ENCODE measurements around the gene GARIN5A.
"Not testable (repeated sequence)": the region's sequence is repeated elsewhere in the genome, so short reads cannot be mapped to it uniquely, and the experiment has no call there.

GARIN5A gene

DNA sequence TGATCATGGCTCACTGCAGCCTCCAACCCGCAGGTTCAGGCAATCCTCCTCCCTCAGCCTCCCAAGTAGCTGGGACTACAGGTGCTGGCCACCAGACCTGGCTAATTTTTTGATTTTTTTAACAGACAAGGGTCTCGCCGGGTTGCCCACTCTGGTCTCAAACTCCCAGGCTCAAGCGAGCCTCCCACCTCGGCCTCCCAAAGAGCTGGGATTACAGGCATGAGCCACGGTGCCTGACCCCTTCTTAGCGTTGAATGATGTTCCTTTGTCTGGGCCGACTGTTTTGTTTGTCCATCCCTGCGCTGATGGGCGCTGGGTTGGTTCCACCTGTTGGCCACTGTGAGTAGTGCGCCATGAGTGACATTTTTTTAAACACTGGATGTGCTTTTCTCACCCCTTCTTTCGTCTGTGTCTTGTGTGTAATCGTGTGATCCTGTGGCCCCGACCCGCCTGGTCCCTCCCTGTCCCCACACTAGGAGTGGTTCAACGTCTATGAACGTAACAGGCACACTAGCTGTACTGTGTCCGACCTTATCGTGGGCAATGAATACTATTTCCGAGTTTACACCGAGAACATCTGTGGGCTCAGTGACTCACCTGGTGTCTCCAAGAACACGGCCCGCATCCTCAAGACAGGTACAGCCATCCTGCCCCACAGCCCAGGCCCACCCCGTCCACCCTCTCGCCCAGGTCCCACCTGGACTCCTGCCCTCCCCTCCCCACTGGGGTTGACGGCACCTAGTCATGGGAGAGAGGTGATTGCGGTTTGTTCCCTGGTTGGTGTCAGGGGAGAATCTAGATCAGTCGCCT lies 15.4 kb downstream of the GARIN5A start:
- DNase-seq, result peak; percentile 64

DNA sequence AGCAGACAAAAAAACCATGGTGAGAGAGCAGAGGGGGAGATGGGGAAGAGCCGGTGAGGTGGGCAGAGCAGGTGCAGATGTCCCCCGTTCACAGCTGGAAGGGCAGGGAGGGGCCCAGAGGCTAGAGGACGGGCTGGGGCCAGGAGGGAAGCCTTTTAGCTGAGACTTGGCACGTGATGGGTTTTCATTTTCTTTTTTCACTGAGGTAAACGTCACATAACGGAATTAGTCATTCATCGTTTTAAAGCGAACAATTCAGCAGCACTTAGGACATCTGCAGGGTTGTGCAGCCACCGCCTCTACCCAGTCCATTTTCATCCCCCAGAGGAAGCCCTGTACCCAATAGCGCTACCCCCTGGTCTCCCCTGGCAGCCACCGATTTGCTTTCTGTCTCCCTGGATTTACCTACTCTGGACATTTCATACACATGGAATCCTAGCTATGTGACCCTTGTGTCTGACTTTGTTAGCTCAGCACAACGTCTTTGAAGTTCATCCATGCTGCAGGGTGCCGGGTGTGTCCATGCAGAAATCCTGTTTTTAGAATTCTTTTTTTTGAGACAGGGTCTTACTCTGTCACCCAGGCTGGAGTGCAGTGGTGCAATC lies 16.4 kb downstream of the GARIN5A start:
- DNase-seq, result no peak

DNA sequence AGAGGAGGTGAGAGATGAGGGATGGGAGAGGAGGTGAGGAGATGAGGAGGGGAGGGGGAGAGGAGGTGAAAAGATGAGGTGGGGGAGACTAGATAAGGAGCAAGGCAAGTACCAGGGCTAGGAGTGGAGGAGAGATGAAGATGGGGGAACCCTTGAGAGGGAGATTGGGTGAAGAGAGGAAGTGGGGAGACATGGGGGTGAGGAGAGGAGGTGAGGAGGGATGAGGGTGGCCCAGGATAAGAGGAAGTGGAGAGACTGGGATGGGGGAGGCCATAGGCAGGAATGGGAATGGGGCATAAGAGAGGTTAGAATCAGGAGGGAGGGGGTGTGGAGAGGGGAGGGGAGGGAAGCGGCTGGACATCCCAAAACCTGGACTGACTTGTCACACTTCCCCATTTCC lies 17.0 kb downstream of the GARIN5A start:
- no peak for DNase-seq

DNA sequence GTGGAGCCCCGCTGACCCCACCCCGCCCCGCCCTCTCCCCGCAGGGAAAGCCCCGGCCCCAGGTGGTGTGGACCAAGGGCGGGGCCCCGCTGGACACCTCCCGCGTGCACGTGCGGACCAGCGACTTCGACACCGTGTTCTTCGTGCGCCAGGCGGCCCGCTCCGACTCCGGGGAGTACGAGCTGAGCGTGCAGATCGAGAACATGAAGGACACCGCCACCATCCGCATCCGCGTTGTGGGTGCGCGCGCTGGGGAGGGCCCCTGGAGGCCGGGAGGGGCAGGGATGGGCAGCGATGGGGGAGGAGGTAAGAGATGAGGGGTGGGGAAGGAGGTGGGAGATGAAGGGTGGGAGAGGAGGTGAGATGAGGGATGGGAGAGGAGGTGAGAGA lies 17.6 kb downstream of the GARIN5A start:
- no peak for DNase-seq

DNA sequence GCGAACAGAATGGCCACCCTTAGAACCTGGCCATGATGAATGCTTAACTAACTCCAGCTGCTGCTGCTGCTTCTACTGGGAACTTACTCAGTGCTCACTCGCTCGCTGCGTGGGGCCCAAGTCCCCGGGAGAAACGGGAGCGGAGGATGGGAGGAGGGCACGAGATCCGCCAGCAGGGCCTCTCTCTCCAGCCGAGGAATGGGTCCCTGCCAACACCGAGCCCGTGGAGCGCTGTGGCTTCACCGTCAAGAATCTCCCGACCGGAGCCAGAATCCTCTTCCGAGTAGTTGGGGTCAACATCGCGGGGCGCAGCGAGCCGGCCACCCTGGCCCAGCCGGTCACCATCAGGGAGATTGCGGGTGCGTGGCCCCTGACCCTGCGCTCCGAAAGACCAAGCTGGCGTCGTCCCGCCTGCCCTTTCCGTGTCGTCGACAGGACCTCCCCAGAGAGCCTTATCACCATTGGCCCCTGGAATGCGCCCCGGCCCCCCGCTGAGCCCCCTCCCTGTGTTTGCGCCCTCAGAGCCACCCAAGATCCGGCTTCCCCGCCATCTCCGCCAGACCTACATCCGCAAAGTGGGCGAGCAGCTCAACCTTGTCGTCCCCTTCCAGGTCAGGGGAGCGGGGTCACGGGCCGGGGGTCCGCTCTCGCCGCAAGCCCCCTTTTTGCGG lies 18.1 kb downstream of the GARIN5A start:
- no peak for DNase-seq

DNA sequence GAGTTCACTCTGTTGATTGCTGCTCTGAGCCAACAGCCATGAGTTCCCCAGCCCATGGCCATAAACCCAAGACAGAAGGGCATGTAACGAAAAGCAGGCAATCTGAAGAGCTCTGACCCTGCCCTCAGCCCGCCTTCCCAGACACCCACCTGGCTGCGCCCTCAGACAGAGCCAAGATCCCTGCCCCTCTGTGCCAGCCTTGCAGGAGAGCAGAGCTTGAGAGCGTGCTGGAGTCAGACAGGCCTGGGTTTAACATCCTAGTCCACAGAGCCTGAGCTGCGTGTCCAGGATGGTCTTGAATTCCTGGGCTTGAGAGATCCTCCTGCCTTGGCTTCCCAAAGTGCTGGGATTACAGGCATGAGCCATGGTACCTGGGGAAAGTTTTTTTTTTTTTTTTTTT lies 19.3 kb downstream of the GARIN5A start:
- no peak for DNase-seq

DNA sequence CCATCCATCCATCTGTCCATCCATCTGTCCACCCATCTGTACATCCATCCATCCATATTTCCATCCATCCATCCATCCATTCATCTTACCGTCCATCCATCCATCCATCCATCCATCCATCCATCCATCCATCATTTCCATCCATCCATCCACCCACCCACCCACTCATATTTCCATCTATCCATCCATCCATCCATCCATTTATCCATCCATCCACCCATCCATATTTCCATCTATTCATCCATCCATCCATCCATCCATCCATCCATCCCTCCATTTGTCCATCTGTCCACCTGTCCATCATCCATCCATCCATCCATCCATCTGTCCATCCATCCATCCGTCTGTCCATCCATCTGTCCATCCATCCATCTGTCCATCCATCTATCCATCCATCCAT lies 20.7 kb downstream of the GARIN5A start:
- no peak for DNase-seq

DNA sequence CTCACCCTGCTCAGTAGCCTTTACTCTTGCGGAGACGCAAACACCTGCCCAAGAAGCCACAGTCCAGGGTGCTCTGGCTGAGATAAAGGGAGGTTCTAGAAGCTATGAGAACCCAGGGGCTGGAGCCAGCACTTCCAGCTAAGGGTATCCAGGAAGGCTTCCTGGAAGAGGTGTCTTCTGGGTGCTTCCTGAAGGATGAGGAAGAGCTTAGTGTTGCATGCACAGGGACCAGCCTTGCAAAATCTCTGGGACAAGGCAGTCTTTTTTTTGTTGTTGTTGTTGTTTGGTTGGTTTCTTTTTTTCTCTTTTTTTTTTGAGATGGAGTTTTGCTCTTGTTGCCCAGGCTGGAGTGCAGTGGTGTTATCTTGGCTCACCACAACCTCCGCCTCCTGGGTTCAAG lies 23.4 kb downstream of the GARIN5A start:
- DNase-seq, result no peak

DNA sequence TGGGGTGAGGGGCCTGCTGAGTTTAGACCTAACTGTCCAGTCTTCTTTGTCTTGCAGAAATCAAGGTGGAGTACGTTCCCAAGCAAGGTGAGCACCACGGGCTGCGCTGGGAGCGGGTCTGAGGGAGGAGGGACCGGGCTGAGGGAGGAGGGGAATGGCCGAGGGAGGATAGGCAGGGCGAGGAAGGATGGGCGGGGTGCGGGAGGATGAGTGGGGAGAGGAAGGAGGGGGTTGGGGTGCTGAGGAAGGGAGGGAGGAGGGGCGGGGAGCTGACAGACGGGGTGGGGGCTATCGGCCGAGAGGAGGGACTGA lies 25.5 kb downstream of the GARIN5A start:
- no peak for DNase-seq

DNA sequence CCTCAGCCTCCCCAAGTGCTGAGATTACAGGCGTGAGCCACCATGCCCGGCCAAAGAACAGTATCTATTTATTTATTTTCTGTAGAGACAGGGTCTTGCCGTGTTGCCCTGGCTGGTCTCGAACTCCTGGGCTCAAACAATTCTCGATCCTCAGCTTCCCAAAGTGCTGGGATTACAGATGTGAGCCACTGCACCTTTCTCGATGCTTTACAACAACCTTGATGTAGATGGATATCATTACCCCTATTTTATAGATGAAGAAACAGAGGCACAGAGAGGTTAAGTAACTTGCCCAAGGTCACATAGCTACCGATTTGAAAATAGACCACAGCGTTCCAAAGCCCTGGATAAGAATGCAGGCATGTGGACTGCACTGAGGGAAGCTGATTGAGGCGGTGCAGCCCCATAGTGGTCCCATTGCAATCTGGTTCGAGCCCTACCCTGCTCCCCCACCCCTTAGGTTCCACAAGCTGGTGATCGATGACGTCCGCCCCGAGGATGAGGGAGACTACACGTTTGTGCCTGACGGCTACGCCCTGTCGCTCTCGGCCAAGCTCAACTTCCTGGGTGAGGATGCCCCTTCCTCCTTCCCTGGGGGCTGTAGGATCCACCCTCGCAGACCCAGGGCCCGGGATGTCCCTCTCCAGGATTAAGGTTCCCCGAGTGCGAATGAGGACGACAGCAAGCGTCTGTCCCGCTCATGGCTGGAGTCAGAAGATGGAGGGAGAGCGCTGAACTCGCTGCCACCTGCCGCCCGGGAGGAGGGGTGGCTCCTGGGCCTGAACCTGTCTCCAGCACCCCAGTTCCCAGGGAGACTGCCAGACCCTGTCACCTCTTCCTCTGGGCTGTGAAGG lies 26.1 kb downstream of the GARIN5A start:
- DNase-seq, result no peak

DNA sequence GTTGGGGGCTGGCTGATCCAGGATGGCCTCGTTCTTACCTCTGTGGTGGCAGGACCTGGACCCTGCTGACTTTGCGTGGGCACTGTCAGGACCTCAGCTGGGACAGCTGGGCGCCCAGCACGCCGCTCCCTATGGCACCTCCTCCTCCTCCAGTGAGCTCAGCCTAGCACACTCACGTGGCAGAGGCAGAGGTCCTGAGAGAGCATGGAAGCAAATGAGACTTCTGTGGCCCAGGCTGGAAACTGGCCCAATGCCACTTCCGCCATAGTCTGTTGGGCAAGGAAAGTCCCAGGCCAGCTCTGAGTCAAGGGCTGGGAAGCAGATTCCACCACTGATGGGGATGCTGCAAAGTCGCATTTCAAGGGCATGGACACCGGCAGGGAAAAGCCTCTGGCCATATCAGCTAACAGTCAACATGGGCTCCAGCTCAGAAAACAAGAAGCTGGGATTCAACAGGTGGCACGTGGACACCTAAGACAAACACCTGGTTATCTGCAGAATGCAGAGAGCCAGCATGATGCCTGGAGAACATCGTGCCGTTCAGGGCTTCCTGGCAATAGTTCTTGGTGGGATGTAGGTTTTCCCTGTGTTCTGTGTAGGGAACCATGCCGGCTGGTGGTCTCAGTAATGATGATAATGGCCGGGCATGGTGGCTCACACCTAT lies 27.3 kb downstream of the GARIN5A start:
- DNase-seq, result no peak

DNA sequence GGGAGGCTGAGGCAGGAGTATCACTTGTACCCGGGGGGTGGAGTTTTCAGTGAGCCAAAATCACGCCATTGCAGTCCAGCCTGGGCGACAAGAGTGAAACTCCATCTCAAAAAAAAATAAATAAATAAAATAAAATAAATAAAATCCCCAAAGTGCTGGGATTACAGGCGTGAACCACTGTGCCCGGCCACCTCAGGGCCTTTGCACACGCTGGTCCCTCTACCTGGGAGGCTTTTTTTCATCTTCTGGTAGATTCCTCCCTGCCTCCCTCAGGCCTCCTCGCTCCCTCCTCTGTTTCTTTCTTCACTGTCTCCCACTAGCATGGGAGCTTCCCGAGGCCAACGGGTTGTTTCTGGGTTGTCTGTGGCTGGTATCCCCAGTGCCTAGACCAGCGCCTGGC lies 28.9 kb downstream of the GARIN5A start:
- DNase-seq, result no peak

DNA sequence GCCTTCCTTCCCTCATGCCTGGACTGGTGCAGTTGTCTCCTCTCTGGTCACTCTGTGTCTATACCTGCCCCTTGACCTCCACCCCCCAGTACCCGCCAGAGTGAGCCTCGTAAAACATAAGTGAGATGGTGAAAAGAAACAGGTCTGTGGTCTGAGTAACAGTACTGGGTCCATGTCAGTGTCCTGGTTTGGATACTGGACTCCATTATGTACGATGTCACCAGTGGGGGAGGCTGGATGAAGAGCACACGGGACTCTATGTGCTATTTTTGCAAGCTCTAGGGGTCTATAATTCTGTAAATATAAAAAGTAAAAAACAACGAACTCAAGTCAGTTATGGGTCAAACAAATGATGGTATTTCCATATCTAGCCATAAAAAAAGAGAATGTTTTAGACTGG lies 29.6 kb downstream of the GARIN5A start:
- no peak for DNase-seq

DNA sequence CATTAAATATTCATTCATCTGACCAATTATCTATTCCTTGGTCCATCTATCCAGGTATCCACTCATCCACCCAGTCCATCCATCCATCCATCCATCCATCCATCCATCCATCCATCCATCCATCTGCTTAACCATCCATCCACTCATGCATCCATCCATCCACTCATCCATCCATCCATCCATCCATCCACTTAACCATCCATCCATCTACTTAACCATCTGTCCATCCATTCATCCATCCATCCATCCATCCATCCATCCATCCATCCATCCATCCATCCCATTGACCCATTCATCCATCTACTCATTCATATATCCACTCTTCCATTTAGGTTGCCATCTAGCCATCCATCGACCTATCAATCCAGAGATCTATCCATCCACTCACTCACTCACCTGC lies 32.6 kb downstream of the GARIN5A start:
- DNase-seq, result no peak

DNA sequence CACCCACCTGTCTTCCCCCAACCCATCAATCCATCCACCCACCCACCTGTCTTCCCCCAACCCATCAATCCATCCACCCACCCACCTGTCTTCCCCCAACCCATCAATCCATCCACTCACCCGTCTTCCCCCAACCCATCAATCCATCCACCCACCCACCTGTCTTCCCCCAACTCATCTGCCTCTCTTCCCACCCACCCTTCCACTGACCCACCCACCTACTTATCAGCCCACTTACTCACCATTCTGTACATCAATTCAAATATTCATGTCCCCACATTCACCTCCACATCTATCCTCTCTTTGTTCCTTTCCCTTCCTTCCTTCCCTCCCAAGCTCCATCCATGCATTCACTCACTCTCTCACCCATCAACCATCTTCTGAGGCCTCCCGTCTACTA lies 37.5 kb downstream of the GARIN5A start:
- DNase-seq, result not testable (repeated sequence)

DNA sequence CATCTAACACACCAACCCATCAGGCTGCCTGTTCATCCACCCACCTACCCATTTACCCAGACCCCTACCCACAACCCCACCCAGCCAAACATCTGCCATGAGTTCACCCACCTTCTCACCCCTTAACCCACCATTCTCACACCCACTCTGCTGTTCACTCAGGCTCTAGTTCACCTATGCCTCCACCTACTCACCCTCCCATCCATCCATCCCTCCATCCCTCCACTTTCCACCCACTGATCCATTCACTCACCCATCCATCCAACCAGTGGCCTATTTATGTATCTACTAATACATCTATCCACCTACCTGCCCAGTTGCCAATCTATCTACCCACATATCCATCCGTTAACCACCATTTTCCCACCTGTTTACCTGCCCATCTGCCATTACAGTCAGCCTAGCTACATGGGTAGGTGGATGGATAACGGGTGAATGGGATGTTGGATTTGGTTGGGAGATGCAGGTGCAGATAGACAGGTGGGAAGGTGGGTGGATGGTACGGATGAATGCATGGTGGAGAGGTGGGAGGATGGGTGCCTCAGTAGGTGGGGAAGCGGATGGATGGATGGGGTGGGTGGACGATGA lies 38.7 kb downstream of the GARIN5A start:
- no peak for DNase-seq

DNA sequence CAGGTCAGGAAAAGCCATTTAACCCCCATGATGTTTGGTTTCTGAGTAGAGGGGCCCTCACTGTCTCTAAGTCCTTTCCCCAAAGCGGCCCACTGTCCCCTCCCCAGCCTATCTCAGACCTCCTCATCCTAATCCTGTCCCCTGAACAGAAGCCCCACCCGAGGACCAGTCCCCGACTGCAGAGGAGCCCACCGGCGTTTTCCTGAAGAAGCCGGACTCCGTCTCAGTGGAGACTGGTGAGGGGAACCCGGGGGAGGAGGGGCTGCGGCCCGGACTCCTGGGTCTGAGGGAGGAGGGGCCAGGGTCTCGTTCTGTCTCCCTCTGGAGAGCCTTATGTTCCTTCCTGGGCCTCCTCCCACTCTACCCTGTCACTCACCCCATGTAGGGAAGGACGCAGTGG lies 41.0 kb downstream of the GARIN5A start:
- DNase-seq, result no peak

DNA sequence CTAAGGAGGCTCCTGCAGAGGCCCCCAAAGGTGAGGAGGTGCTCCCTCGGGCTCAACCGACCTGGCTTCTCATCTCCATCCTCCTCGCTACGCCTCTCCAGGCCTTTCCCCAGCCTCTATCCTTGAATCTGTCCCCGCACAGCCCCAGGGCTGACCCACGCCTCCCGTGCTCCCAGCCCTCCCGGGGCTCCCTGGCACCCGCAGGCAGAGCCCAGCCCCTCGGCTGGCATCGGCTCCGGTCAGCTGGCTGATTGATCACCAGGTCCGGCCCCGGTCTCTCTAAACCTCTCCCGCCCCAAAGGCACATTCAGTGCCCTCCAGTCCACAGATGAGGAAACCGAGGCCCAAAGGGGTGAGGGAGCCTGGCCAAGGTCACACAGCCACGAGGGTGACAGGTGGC lies 41.4 kb downstream of the GARIN5A start:
- DNase-seq, result no peak

DNA sequence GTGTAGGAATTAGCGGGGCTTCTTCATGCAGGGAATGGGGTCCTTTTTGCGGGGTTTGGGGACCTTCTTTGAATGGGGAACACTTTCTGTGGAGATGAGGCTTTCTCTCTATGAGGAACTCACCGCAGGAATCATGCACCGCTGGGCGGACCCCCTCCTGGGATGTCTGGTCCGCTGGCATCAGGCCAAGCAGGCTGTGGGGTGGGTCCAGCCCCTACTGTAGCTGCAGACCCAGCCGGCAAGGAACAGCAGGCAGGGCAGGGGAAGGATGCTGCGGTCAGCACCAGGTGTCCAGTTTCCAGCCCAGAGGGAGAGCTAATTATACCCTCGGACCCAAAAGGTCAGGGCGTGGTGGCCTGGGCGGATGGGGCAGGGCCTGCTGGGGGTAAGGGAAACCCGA lies 42.1 kb downstream of the GARIN5A start:
- DNase-seq, result no peak

DNA sequence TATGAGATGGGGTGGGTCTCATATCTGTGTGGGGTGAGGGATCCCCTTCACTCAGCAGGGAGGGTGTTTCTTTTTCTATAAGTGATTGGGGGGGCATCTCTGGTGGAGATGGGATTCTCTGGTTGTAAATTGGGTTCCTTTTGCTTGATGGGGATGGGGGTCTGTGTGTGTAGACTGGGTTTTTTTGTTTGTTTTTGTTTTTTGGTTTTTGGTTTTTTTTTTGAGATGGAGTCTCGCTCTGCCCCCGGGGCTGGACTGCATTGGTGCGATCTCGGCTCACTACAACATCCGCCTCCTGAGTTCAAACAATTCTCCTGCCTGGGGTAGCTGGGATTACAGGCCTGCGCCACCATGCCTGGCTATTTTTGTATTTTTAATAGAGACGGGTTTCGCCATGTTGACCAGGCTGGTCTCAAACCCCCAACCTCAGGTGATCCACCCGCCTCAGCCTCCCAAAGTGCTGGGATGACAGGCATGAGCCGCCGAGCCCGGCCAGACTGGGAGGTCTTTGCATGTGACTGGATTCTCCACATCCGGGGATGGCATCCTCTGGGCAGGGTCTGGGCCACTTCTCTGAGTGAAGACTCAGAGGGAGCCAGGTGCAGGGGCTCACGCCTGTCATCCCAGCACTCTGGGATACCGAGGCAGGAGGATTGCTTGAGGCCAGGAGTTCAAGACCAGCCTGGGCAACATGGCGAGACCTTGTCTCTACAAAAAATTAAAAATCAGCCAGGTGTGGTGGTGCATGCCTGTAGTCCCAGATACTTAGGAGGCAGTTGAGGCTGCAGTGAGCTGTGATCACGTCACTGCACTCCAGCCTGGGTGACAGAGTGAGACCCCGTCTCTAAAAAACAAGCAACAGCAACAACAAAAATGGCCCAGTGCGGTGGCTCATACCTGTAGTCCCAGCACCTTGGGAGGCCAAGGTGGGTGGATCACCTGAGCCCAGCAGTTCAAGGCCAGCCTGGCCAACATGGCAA lies 43.2 kb downstream of the GARIN5A start:
- DNase-seq, result no peak

Data from CD4-positive, alpha-beta T cell treated with Interleukin-17A for 4 hours (primary cell).